H54 (cell line): ENCODE results near the gene NACC2.

Experiments used
- DNase-seq: peaks from one replicate; pipeline ENCODE4 v3.0.0; 2011; ENCODE audit warnings: low spot score, mixed read lengths; ENCODE audit not compliant: insufficient read length
- FAIRE-seq: peaks from 3 replicates; lab custom pipeline; 2011; peaks lifted over from hg19 to GRCh38; lab: Jason Lieb, UNC
- POLR2A ChIP-seq: IDR thresholded peaks from 2 replicates; pipeline ENCODE4 v1.6.1; 2011; ENCODE audit warnings: low read depth, mild to moderate bottlenecking, low read length

NACC2 gene

DNA sequence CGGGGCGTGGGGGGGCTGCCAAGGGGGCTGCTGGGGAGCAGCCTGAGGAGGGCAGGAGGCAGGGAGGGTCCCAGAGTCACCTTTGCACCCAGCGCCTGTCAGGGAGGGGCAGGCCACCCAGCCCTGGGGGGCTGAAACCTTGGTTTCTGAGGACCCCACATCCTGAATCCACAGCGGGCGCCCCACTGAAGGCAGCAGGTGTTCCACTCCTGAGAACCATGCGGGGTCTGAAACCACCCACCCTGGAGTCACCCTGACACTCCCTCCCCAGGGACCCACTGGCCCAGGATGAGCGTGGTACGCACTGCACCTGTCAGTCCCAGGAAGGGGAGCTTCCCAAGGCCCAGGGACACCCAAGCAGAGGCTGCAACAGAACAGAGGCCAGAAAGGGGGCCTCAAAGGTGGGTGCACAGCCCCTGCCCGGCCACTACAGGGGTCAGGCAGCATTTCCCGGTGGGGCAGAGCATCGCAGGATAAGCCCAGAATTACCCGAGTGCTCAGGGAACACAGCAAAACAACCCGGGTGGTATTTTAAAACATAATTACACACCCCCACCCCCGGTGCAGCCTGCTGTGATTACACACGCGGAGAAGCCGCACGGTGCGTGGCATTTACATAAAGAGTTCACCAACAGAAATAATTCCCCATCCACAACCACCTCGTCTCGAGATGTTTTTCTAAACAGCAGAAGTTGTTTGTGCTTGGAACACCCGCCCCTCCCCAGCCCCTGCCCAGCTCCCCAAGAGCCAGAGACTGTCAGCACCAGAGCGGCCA lies 76.6 kb downstream of the NACC2 start:
- DNase-seq: no peak
- no peak for TF ChIP-seq POLR2A
- no peak for FAIRE-seq

DNA sequence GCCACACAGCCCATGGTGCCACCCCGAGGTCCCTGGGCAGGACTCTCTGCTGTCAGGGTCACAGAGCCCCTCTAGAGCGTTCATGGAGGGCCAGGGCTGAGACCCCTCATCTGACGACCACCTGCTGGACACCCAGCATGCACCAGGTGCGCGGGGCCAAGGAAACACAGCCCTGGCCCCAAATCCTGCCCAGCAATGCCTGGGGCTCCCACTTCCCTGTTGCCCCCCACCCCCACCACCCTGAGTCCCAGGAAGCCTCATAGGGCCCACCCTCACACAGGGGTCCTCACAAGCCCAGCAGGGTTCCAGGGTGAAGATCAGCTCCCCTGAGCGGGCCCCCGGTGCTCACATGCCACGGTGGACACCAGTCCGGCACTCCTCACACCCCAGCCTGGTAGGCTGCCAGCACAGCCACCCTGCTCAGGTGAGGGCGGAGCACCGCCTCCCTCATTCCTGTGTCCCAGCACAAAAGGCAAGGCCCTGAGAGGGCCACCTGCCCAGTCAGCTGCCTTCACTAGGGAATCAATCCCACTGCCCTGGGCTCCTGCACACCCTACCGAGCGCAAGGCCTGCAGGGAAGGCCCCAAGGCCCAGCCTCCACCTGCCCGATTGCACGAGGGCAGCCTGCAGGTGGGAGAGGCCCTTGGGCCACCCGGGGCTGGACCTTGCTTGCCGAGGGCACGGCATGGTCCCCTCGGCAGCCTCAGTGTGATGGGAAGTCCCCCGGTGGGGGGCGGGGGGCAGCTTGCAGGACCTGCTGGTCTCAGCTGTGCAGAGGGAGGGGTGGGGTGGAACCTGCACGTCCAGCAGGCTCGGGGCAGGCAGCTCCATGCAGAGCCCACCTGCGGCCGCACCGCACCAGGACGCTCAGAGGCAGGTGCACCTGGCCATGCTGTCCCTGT lies 77.5 kb downstream of the NACC2 start:
- TF ChIP-seq POLR2A: no peak
- FAIRE-seq (no peak), DNase-seq (no peak)

- DNase-seq: no peak
- no peak for FAIRE-seq
- no peak for TF ChIP-seq POLR2A
Measured at GRCh38 chr9:136016572-136017288, 78.4 kb downstream of the NACC2 start.

- FAIRE-seq (no peak), DNase-seq (no peak)
- no peak for TF ChIP-seq POLR2A
Measured at GRCh38 chr9:136015656-136016571, 79.2 kb downstream of the NACC2 start.

- TF ChIP-seq POLR2A: no peak
- DNase-seq: no peak
- no peak for FAIRE-seq
Measured at GRCh38 chr9:136014924-136015633, 80.0 kb downstream of the NACC2 start.

DNA sequence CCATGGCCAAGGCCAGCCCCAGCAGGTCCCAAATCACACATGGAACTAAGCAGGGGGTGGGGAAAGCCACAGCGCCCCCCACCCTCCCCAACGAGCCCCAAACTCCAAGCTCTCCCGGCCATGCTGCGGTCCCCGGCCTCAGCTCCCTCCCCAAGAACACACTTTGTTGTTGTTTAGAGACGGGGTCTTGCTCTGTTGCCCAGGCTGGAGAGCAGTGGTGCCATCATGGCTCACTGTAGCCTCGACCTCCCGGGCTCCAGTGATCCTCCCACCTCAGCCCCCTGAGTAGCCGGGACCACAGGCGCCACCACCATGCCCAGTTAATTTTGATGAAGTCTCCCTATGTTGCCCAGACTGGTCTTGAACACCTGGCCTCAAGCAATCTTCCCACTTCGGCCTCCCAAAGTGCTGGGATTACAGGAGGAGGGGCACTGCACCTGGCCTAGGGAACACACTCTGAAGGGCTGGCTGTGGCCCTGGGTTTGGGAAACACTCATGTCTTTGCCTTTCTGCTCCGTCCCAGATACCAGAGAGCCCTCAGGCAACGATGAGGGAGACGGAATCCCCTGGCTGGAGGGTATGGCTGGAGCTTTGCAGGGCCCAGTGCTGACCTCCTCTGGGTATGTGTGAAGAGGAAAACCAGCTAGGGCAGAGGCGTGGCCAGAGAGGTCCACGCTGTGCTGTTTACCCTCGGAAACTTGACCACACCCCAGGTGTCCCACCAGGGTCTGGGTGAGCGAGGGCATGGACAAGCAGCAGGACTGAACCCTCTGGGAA lies 80.8 kb downstream of the NACC2 start:
- no peak for DNase-seq
- no peak for TF ChIP-seq POLR2A
- no peak for FAIRE-seq

GRCh38 chr9:136013524-136014034 lies 81.5 kb downstream of the NACC2 start:
- TF ChIP-seq POLR2A: no peak
- FAIRE-seq: no peak
- no peak for DNase-seq

DNA sequence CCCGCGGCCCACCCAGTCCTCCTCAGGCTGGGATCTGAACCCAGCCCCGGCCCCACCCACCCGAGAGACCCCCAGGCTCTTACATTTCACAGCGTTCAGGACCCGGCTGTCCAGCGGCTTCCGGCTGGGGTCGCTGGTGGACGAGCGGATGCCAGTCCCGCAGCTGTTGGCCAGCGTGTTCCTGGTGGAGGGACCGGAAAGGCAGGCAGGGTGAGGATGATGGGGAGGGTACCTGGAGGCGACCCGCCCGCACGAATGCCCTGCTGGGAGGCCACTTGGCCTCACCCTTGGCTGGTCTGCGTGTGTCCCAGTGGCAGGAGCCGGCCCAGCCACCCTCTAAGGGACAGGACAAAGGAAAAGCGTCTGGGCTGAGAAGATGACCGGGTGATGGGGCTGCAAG lies 82.0 kb downstream of the NACC2 start:
- no peak for TF ChIP-seq POLR2A
- FAIRE-seq (no peak), DNase-seq (no peak)

GRCh38 chr9:136012651-136013050 lies 82.4 kb downstream of the NACC2 start:
- TF ChIP-seq POLR2A: no peak
- no peak for DNase-seq
- FAIRE-seq: no peak

DNA sequence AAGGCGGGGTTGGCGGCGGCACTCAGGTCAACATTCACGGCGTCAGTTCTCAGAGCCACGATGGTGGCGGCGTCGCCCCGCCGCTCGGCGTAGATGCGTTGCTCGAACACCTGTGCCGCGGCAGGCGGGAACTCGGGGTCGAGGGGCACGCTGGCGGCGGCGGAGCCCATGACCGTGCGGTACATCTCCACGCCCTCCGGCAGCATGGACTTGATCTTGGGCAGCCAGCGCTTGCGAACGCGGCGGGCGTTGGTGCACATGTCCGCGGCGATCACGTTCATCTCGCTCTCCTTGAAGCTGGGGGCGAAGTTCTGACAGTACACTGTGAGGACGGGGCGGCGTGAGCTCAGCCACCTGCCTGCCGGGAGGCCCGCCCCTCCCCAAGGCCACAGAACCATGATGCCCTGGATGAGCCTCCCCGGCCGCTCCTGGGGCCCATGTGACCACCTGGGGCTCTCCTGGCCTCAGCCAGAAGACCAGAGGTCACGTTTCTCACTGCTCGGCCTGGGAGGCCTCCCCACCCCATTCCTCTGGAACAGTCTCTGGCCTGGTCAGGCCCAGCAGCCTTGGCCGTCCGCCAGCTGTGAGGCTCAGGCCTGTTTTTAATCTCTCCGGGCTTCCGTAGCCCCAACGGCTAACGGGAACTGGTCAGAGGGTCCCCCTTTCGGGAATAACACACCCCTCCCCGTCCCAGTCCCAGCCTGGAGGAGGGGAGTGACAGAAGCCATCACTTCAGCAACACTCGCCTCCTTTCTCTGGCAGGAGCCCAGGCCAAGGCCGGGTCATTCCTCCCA lies 83.2 kb downstream of the NACC2 start:
- no peak for TF ChIP-seq POLR2A
- FAIRE-seq (no peak), DNase-seq (peak; percentile 58)

DNA sequence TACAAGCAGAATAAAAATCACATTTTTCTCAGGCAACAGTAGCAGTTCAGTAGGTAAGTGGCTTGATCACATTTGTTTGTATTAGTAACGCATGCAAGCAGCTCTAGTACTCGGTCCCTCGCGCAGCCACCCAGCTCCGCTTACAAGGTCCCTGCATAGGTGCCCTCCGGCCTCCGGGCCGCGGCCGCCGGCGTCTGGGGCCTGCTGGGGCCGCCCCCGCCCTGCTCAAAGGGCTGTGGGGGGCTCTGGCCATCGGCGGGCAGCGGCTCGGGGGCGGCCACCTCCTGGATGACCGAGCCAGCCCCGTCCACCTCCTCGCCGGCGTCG lies 83.8 kb downstream of the NACC2 start:
- FAIRE-seq: no peak
- TF ChIP-seq POLR2A: no peak
- no peak for DNase-seq
